Measurements from ENCODE around the gene TOR1AIP2. TPM values are rescaled to one million over a fixed set of nuclear protein-coding genes. Genes with fewer than 3 reads are reported as not detected.

TOR1AIP2 gene
- total and polyA plus RNA-seq, 2 of the 8 experiments (the other 6 are each of a cell fraction or from before 2014, with no cell fraction given), result 12.1 to 75.2 TPM

DNA sequence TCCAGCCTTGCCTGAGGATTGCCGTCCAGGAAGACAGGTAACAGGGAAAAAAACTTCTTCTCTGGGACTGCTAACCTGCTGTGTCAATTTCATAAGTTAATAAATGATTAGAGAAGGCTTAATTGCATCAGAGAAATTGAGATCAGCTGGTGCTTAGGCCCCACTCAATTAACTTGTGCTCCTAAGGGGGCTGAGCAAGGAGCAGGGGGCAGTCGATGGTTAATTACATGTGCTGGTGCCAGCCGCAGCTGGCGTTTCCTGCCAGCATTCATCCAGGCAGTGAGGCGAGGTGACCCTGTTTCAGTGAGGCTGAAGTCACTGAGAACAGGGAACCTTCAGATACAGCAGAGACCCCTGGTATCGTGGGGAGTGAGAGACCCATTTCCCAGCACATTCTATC is 74.5 kb downstream of the TOR1AIP2 start:
- no peak for FAIRE-seq
- Histone ChIP-seq H3K4ac (replicated peaks; ENCODE audit: insufficient read length, low read depth, low read length) (no peak overlapping the region), H3K9ac (replicated peaks in 1 of 4; ENCODE audit: extremely low read depth in 1 of 4, low read depth in 3 of 4, low read length in 3 of 4) (no peak overlapping the region), H3K79me2 (ENCODE audit: control insufficient read depth in 1 of 2, insufficient read depth in 2 of 2, low read length in 2 of 2) (no peaks in the 10 kb centered on the region), H3K79me1 (ENCODE audit: low read depth, low read length) (no peaks in the 10 kb centered on the region), H3K27ac (ENCODE audit: low read depth, low read length) (no peak overlapping the region), H2AFZ (ENCODE audit: low read length) (no peak overlapping the region), H4K8ac (ENCODE audit: extremely low read depth, insufficient read depth, low read length) (no peak overlapping the region), H2BK12ac (ENCODE audit: low read depth, low read length) (no peak overlapping the region), H3K23me2 (ENCODE audit: low read depth, low read length) (no peaks in the 10 kb centered on the region), H3K18ac (ENCODE audit: extremely low read depth, low read length) (no peak overlapping the region), H3K4me2 (ENCODE audit: insufficient read depth in 1 of 2, low read depth in 2 of 2, low read length in 2 of 2) (no peak overlapping the region), H2AK5ac (ENCODE audit: low read depth, low read length) (no peak overlapping the region), H4K91ac (replicated peaks; ENCODE audit: insufficient read length, low read length) (no peak overlapping the region), H3K27me3 (replicated peaks in 1 of 4; ENCODE audit: control insufficient read depth in 3 of 4, extremely low read depth in 1 of 4, insufficient read depth in 3 of 4, low read length in 3 of 4) (no peaks in the 10 kb centered on the region), H2BK120ac (replicated peaks; ENCODE audit: low read depth, low read length) (no peak overlapping the region), H2BK5ac (ENCODE audit: low read depth, low read length) (no peak overlapping the region), H3K14ac (ENCODE audit: insufficient read length) (no peak overlapping the region), H3K4me1 (replicated peaks in 1 of 4; ENCODE audit: control insufficient read depth in 3 of 4, insufficient read depth in 4 of 4, low read length in 3 of 4) (no peaks in the 10 kb centered on the region), H3K23ac (ENCODE audit: insufficient read length) (no peak overlapping the region), H3K36me3 (ENCODE audit: control insufficient read depth in 2 of 4, insufficient read depth in 4 of 4, low read length in 3 of 4) (no peaks in the 10 kb centered on the region), H3K9me3 (ENCODE audit: insufficient read depth in 2 of 2, low read depth in 1 of 2, low read length in 1 of 2) (no peaks in the 10 kb centered on the region), H2BK15ac (ENCODE audit: low read length) (no peak overlapping the region), H3K4me3 (ENCODE audit: extremely low read depth in 1 of 4, insufficient read depth in 2 of 4, low read depth in 3 of 4, low read length in 4 of 4) (no peak overlapping the region), H4K20me1 (replicated peaks in 1 of 2; ENCODE audit: control insufficient read depth in 1 of 2, insufficient read depth in 2 of 2, low read length in 2 of 2) (no peaks in the 10 kb centered on the region), H2BK20ac (ENCODE audit: low read length) (no peak overlapping the region), H4K5ac (ENCODE audit: insufficient read length, low read depth, low read length) (no peak overlapping the region), H3K56ac (replicated peaks; ENCODE audit: insufficient read length, low read depth, low read length) (no peak overlapping the region)
- 87% methylated on average over 6 of the region's 6 CpGs; no CpG with 5 or more reads in 1 of the 2 experiments for WGBS, 2 experiments (ENCODE audit: extremely low coverage in 1 of 2, insufficient coverage in 1 of 2, insufficient read length in 1 of 2, insufficient replicate concordance in 2 of 2, low coverage in 1 of 2, low lambda C conversion rate in 2 of 2, missing lambda C conversion rate in 1 of 2)
- DNase-seq (ENCODE audit: low read depth in 1 of 2, low spot score in 2 of 2), result no peak
- POLR2A ChIA-PET (ENCODE audit: partially characterized antibody), result no interaction called here
- CTCF ChIA-PET (ENCODE audit: partially characterized antibody), result interaction anchor here (0.7 to 3.7 kb wide), 3 partner anchors 11 to 365 kb away, joined by 3 to 23 read pairs (median 3); no protein-coding TSS in a partner anchor
- TF ChIP-seq SP4 (IDR thresholded peaks at IDR 0.05; ENCODE audit: low read length) (no peak), TAF1 (IDR thresholded peaks at IDR 0.05; ENCODE audit: low read depth, low read length) (no peak), SAP30 (IDR thresholded peaks at IDR 0.05; ENCODE audit: insufficient read depth, insufficient replicate concordance, low read length) (no peak)

Data from H1 (cell line).